Large intestine (tissue), 3 donors: ENCODE measurements around the gene GLRX5. TPM values are rescaled to one million over a fixed set of nuclear protein-coding genes. Genes with fewer than 3 reads are reported as not detected.
"Not testable (repeated sequence)": the region's sequence is repeated elsewhere in the genome, so short reads cannot be mapped to it uniquely, and the experiment has no call there.

Experiments used
- DNase-seq, 2 donors: peaks; one replicate each; pipeline versions ENCODE4 v3.0.0 to v3.0.0-alpha.2; 2013
- H3K27ac ChIP-seq: one replicate; pipeline ENCODE4 v1.5.1; 2013; ENCODE audit warnings: low read length
- H3K27me3 ChIP-seq: 2 replicates; pipeline ENCODE4 v1.6.1; 2013; ENCODE audit warnings: low read length; ENCODE audit not compliant: control insufficient read depth, insufficient read depth
- H3K36me3 ChIP-seq: 2 replicates; pipeline ENCODE4 v1.6.1; 2013; ENCODE audit warnings: low read length; ENCODE audit not compliant: control insufficient read depth, insufficient read depth
- H3K4me1 ChIP-seq: one replicate; pipeline ENCODE4 v1.6.1; 2013; ENCODE audit warnings: low read length; ENCODE audit not compliant: control insufficient read depth, insufficient read depth
- H3K4me3 ChIP-seq: one replicate; pipeline ENCODE4 v1.5.1; 2013; ENCODE audit warnings: low read length
- H3K9me3 ChIP-seq: one replicate; pipeline ENCODE4 v1.6.1; 2013; ENCODE audit warnings: mild to moderate bottlenecking, low read depth, low read length, moderate library complexity; ENCODE audit not compliant: control insufficient read depth
- WGBS: methylation state at CpG from one replicate; pipeline ENCODE4 v1.1.5; 2013; ENCODE audit warnings: low lambda C conversion rate; ENCODE audit not compliant: insufficient coverage; 5-methylcytosine and 5-hydroxymethylcytosine counted together
- polyA plus RNA-seq: library from polyadenylated mRNA; unstranded; fragments of 120-200 nt; gene quantifications from one replicate; pipeline ENCODE4 v1.2.1, GENCODE V29; 2013

GLRX5 gene
- polyA plus RNA-seq, 1 donor: 46.5 TPM

DNA sequence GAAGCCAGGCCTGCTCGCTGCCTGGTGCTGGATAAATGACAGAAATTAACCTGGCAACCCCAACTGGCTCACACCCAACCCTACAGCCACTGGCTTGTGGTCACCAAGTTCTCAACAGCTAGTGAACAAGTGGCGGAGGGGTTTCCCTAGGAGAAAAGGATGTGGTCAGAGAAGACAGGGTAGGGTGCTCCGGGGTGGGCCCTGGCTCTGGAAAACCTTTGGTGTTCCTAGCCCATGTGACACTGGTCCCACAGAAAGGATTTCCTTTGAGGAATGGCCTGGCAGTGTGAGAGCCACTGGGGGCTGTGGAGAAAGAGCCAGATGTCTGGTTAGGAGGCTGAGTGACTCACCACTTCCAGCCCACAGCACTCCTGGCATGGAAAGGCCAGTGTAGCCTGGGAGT lies 27.1 kb upstream of the GLRX5 start:
- DNase-seq: no peak
- H3K27ac ChIP-seq: no peak overlapping the region
- H3K36me3 ChIP-seq: no peaks in the 10 kb centered on the region
- H3K4me3 ChIP-seq: no peak overlapping the region
- peaks cover 3% of the 10 kb centered on the region for H3K4me1 ChIP-seq
- WGBS: no CpG with 5 or more reads among the region's 3 CpGs
- H3K27me3 ChIP-seq: no peaks in the 10 kb centered on the region
- no peaks in the 10 kb centered on the region for H3K9me3 ChIP-seq

GRCh38 chr14:95508377-95508776 lies 26.5 kb upstream of the GLRX5 start:
- no CpG with 5 or more reads among the region's 6 CpGs for WGBS

GRCh38 chr14:95509495-95509894 lies 25.4 kb upstream of the GLRX5 start:
- H3K4me1 ChIP-seq: no peaks in the 10 kb centered on the region
- DNase-seq: no peak
- no peak overlapping the region for H3K4me3 ChIP-seq
- no peaks in the 10 kb centered on the region for H3K9me3 ChIP-seq
- no peak overlapping the region for H3K27ac ChIP-seq
- no peaks in the 10 kb centered on the region for H3K36me3 ChIP-seq
- H3K27me3 ChIP-seq: no peaks in the 10 kb centered on the region
- WGBS: no CpG with 5 or more reads among the region's 6 CpGs

More at GRCh38 chr14:95508377-95508776, 26.5 kb upstream of the GLRX5 start:
- no peak for DNase-seq
- Histone ChIP-seq H3K27me3 (no peaks in the 10 kb centered on the region), H3K4me3 (no peak overlapping the region), H3K9me3 (no peaks in the 10 kb centered on the region), H3K36me3 (no peaks in the 10 kb centered on the region), H3K4me1 (peaks cover 3% of the 10 kb centered on the region), H3K27ac (no peak overlapping the region)

- not testable (repeated sequence) for H3K9me3 ChIP-seq, DNase-seq, H3K4me1 ChIP-seq, H3K36me3 ChIP-seq, H3K27ac ChIP-seq, H3K4me3 ChIP-seq, H3K27me3 ChIP-seq
- no CpG with 5 or more reads among the region's 9 CpGs for WGBS
These were observed 24.5 kb upstream of the GLRX5 start for GRCh38 chr14:95510344-95510743.

DNA sequence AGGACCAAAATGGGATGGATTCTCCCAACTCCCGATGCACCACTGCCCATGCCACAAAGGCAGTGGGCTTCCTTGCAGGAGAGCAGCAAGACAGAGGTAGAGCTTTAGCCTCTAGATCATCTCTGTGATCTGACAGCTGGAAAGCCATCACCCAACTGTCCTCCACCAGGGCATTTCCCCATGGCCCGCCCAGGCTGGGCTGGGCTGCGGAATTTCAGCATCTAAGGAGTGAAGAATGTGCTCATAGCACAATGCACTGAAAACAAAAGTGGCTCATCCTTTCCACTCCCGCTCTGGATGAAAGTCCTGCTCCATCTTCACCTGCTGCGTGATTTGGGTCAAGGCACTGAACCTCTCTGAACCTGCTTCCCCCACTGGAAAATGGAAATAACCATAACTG lies 24.0 kb upstream of the GLRX5 start:
- H3K27me3 ChIP-seq: peaks cover 11% of the 10 kb centered on the region
- no peak overlapping the region for H3K4me3 ChIP-seq
- 90% methylated on average over 2 of the region's 5 CpGs for WGBS
- no peaks in the 10 kb centered on the region for H3K36me3 ChIP-seq
- H3K27ac ChIP-seq: no peak overlapping the region
- peaks cover 12% of the 10 kb centered on the region for H3K4me1 ChIP-seq
- H3K9me3 ChIP-seq: no peaks in the 10 kb centered on the region
- DNase-seq: no peak

DNA sequence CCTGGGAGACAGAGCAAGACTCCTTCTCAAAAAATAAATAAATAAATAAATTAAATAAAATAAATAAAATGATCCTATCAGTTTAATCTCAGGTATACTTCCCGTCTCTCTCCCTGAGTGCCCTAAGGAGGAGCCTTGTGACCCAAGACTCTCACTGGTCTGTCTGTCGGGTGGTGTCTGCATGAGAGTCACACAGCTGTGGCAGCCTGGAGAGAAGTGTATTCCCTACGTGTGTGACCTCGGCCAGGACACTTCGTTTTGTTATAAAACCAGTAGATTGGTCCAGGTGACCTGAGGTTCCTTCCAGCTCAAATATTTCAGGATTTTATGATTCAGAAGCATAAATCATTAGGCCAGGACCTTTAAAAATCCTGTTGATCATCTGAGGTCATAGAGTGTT lies 23.2 kb upstream of the GLRX5 start:
- no peak for DNase-seq
- Histone ChIP-seq H3K36me3 (no peaks in the 10 kb centered on the region), H3K27me3 (peaks cover 15% of the 10 kb centered on the region), H3K27ac (no peak overlapping the region), H3K4me3 (no peak overlapping the region), H3K4me1 (peaks cover 17% of the 10 kb centered on the region), H3K9me3 (no peaks in the 10 kb centered on the region)
- no CpG with 5 or more reads among the region's 5 CpGs for WGBS

GRCh38 chr14:95513291-95513690 lies 21.6 kb upstream of the GLRX5 start:
- WGBS: no CpG with 5 or more reads among the region's 6 CpGs
- H3K27ac ChIP-seq: no peak overlapping the region

GRCh38 chr14:95514131-95515079 lies 20.4 kb upstream of the GLRX5 start:
- WGBS: no CpG with 5 or more reads among the region's 18 CpGs
- Histone ChIP-seq H3K27me3 (peaks cover 21% of the 10 kb centered on the region), H3K4me1 (peaks cover 31% of the 10 kb centered on the region), H3K36me3 (no peaks in the 10 kb centered on the region), H3K27ac (no peak overlapping the region), H3K4me3 (no peak overlapping the region), H3K9me3 (no peaks in the 10 kb centered on the region)
- DNase-seq: no peak

More at GRCh38 chr14:95513291-95513690, 21.6 kb upstream of the GLRX5 start:
- peaks cover 31% of the 10 kb centered on the region for H3K4me1 ChIP-seq
- H3K4me3 ChIP-seq: no peak overlapping the region
- no peaks in the 10 kb centered on the region for H3K9me3 ChIP-seq
- H3K27me3 ChIP-seq: peaks cover 21% of the 10 kb centered on the region
- no peak for DNase-seq
- H3K36me3 ChIP-seq: no peaks in the 10 kb centered on the region

DNA sequence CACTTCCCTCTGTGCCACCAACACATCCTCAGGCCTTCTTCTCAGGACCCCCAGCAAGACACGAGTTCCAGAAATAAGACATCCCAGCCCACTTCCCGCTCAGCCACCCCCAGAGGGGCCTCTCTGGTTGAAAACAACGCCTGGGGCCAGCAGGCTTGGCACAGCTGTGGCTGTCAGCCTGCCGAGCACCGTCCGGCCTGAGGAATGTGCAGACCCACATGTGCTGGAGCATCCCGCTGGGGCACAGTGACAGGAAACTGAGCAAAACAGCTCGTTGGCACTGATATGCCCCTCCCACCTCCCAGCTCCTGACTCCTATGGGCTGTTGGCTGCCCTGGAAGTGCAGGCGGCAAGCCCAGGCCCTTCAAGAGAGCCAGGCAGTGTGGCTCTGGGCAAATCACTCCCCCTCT lies 19.8 kb upstream of the GLRX5 start:
- Histone ChIP-seq H3K27ac (no peak overlapping the region), H3K36me3 (no peaks in the 10 kb centered on the region), H3K4me1 (peaks cover 31% of the 10 kb centered on the region), H3K4me3 (no peak overlapping the region), H3K9me3 (no peaks in the 10 kb centered on the region), H3K27me3 (peaks cover 21% of the 10 kb centered on the region)
- WGBS: no CpG with 5 or more reads among the region's 9 CpGs
- no peak for DNase-seq

GRCh38 chr14:95515596-95516552 lies 19.0 kb upstream of the GLRX5 start:
- H3K9me3 ChIP-seq: no peaks in the 10 kb centered on the region
- no CpG with 5 or more reads among the region's 50 CpGs for WGBS
- peak overlapping the region; percentile 38 for H3K4me3 ChIP-seq
- peak in 1 of 2 donors; percentile 57 for DNase-seq
- no peaks in the 10 kb centered on the region for H3K36me3 ChIP-seq
- H3K27me3 ChIP-seq: peaks cover 21% of the 10 kb centered on the region
- H3K27ac ChIP-seq: no peak overlapping the region
- peaks cover 31% of the 10 kb centered on the region for H3K4me1 ChIP-seq
